Testis (tissue), 3 donors: ENCODE results near the gene VGLL4. TPM values are rescaled to one million over a fixed set of nuclear protein-coding genes. Genes with fewer than 3 reads are reported as not detected.

Source experiments
- DNase-seq: peaks from one replicate; pipeline ENCODE4 v3.0.0-alpha.2; 2019
- H3K27ac ChIP-seq, 2 donors: fragments of 200-600 bp; sonication (generic); one replicate each; pipeline ENCODE4 v1.5.1; 2019
- H3K27me3 ChIP-seq: fragments of 200-600 bp; sonication (generic); one replicate; pipeline ENCODE4 v1.5.1; 2019
- H3K36me3 ChIP-seq: fragments of 200-600 bp; sonication (generic); one replicate; pipeline ENCODE4 v1.5.1; 2017; ENCODE audit warnings: low read depth; ENCODE audit errors: missing control alignments
- H3K4me1 ChIP-seq: fragments of 200-600 bp; sonication (generic); one replicate; pipeline ENCODE4 v1.5.1; 2019
- H3K4me3 ChIP-seq, 2 donors: fragments of 200-600 bp; sonication (generic); one replicate each; pipeline ENCODE4 v1.5.1; 2017 to 2019
- H3K9me3 ChIP-seq: fragments of 200-600 bp; sonication (generic); one replicate; pipeline ENCODE4 v1.5.1; 2017
- POLR2A ChIP-seq: fragments of 450-650 bp; IDR thresholded peaks from one replicate; pipeline ENCODE4 v1.6.1; 2017; ENCODE audit warnings: antibody characterized with exemption, mild to moderate bottlenecking, moderate library complexity
- WGBS, 2 donors: methylation state at CpG; one replicate each; pipeline ENCODE4 v1.1.5; 2018; 5-methylcytosine and 5-hydroxymethylcytosine counted together
- intact Hi-C: fragments of 100-400 bp; cut with DNase I; formaldehyde crosslinking; loops from one replicate; pipeline ENCODE4 v1.15.1; 2023; ENCODE audit warnings: low total_unique reads
- polyA plus RNA-seq: library from polyadenylated mRNA; stranded (reverse); fragments of 350-450 nt; fragmentation: Illumina TruSeq; extraction: RNeasy Lipid Tissue Mini Kit (QIAGEN cat#74804); gene quantifications from one replicate; pipeline ENCODE4 v1.2.3, GENCODE V29; 2014; ENCODE audit warnings: low read depth, low replicate concordance; ENCODE audit not compliant: insufficient read depth
- total RNA-seq, 2 donors: library from RNA; depleted of rRNA; stranded (reverse); fragments of >200 nt; gene quantifications; one replicate each; pipeline ENCODE4 v1.2.3, GENCODE V29; 2016
- TF ChIP-seq, protein P1 (sequence below), 3 experiments: fragments of 450-650 bp in 2 of 3; fragments of 200-600 bp in 1 of 3; sonication (generic) in 1 of 3; IDR thresholded peaks; one replicate each; pipeline ENCODE4 v1.5.1; 2016 to 2019; ENCODE audit warnings: antibody characterized with exemption in 3 of 3, mild to moderate bottlenecking in 2 of 3, moderate library complexity in 1 of 3

The VGLL4 gene
- total and polyA plus RNA-seq, 3 donors from 2014 or later = 72.9 to 209 (median 169) TPM

DNA sequence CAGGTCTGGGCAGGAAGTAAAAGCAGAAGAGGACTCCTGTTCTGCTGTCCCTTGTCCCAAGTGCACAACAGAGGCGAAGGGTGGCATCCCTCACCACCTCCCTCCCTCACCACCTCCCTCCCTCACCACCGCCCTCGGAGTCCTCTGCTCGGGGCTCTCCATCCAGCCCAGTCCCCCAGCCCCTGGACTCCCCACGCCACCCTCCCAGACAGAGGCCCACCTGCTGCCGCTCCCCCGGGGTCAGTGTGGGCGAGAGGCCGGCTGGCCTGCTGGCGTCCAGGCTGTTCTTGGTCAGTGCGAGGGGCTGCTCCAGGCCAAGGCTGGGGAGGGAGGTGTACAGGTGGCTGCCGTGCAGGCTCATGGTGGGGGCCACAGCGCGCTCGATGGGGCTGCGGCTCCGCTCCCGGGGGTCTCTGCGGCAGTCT is 79.1 kb downstream of the VGLL4 start:
- no peak for DNase-seq
- intact Hi-C loops = no loop called here
- Histone ChIP-seq H3K4me1 (peaks cover 39% of the 10 kb centered on the region), H3K27me3 (no peaks in the 10 kb centered on the region), H3K36me3 (no peaks in the 10 kb centered on the region), H3K27ac (no peak overlapping the region), H3K4me3 (no peak overlapping the region), H3K9me3 (no peaks in the 10 kb centered on the region)
- no peak for TF ChIP-seq POLR2A
- TF ChIP-seq, protein P1, sequence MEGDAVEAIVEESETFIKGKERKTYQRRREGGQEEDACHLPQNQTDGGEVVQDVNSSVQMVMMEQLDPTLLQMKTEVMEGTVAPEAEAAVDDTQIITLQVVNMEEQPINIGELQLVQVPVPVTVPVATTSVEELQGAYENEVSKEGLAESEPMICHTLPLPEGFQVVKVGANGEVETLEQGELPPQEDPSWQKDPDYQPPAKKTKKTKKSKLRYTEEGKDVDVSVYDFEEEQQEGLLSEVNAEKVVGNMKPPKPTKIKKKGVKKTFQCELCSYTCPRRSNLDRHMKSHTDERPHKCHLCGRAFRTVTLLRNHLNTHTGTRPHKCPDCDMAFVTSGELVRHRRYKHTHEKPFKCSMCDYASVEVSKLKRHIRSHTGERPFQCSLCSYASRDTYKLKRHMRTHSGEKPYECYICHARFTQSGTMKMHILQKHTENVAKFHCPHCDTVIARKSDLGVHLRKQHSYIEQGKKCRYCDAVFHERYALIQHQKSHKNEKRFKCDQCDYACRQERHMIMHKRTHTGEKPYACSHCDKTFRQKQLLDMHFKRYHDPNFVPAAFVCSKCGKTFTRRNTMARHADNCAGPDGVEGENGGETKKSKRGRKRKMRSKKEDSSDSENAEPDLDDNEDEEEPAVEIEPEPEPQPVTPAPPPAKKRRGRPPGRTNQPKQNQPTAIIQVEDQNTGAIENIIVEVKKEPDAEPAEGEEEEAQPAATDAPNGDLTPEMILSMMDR (IDR thresholded peaks at IDR 0.05) = no peak
- WGBS, 2 donors = 87 to 93% methylated on average over 5 to 19 of the region's 19 CpGs

DNA sequence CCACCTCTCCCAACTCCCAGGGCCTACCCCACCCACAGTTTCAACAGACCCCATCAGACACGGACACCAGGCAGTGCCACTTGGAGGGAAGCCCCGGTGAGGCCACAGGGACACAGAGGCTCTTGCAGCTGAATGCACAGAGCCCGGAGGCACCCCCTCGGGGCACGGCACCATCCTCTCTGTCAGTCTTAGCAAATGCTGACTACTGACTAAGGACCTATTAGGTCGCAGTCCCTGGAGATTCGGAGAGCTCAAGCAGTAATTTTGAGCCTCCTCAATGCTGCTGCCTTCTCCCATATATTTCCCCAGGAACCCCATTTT is 79.9 kb downstream of the VGLL4 start:
- peaks cover 35% of the 10 kb centered on the region for H3K4me1 ChIP-seq
- DNase-seq = no peak
- H3K4me3 ChIP-seq = no peak overlapping the region
- TF ChIP-seq POLR2A = no peak
- TF ChIP-seq, protein P1 (IDR thresholded peaks at IDR 0.05) = no peak
- H3K36me3 ChIP-seq = no peaks in the 10 kb centered on the region
- 88 to 97% methylated on average over 5 to 7 of the region's 7 CpGs for WGBS, 2 donors
- H3K27ac ChIP-seq = no peak overlapping the region
- no peaks in the 10 kb centered on the region for H3K27me3 ChIP-seq
- intact Hi-C loops = no loop called here
- H3K9me3 ChIP-seq = no peaks in the 10 kb centered on the region

DNA sequence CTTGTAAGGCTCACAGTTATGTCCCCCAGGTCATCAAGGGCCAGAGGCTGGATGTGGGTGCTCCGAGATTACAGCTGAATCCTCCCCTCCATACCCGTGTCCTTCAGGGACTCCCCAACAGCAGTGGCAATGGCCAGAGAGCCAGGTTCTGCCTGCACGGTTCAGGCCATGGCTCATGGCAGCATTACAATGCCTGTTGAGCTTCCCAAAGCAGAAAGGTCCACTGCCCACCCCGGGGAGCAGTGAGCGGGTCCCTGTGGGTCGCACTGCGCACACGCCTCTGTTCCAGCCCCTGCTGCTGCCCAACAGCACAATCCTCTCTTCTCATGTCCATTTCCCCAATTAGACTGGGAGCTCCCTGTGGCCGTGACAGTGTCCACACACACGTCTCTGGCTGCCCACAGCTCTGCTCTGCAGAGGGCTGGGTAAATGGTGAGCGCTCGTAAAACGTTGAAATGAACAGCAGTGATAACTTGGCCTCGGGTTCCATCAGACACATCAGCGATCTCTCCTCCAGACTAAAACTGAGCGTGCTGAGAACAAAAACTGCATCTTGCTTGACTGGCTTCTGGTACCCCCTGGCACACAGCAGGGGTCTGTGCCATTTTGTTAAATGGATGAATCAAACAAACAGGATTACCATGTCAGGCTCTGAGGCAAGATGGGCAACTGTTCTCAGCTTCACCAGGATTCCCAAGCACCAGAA is 80.4 kb downstream of the VGLL4 start:
- TF ChIP-seq, protein P1 (IDR thresholded peaks at IDR 0.05) = no peak
- TF ChIP-seq POLR2A = no peak
- H3K27me3 ChIP-seq = no peaks in the 10 kb centered on the region
- no peak for DNase-seq
- H3K36me3 ChIP-seq = no peaks in the 10 kb centered on the region
- H3K4me3 ChIP-seq = no peak overlapping the region
- no peaks in the 10 kb centered on the region for H3K9me3 ChIP-seq
- 87 to 93% methylated on average over 6 to 16 of the region's 16 CpGs for WGBS, 2 donors
- intact Hi-C loops = no loop called here
- H3K27ac ChIP-seq = no peak overlapping the region
- peaks cover 33% of the 10 kb centered on the region for H3K4me1 ChIP-seq

DNA sequence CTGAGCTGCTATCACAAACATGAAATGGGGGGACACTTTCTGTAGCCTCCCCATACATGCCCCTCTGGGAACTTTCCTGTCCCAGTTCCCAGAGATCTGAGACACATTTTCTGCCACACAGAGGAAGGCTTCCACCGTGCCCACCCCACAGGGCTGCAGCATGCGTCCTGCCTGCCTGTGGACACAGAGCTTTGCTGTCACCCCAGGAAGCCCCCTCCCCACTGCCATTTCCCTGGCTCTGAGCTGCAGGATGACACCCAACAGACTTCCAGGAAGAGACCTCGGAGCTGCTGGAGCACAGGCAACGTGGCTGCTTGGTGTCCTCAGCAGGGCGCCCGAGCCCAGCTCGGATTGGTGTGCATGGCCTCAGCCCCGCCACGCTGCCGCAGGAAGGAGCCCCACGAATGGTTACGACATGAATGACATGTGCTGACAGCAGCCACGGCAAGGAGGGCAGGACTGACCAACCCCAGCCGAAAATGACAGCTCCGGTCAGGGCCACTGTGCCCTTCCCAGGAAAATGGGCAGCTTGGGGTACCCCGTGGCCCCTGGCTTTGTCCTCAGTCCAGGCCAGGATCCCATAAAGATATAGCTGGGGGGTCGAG is 81.3 kb downstream of the VGLL4 start:
- peaks cover 24% of the 10 kb centered on the region for H3K4me1 ChIP-seq
- no peaks in the 10 kb centered on the region for H3K27me3 ChIP-seq
- peak overlapping the region; percentile 43 to 72 for H3K27ac ChIP-seq
- intact Hi-C loops = no loop called here
- H3K4me3 ChIP-seq = no peak overlapping the region
- no peaks in the 10 kb centered on the region for H3K9me3 ChIP-seq
- TF ChIP-seq POLR2A = no peak
- H3K36me3 ChIP-seq = no peaks in the 10 kb centered on the region
- WGBS, 2 donors = 81% methylated on average over 10 to 17 of the region's 17 CpGs
- no peak for DNase-seq

DNA sequence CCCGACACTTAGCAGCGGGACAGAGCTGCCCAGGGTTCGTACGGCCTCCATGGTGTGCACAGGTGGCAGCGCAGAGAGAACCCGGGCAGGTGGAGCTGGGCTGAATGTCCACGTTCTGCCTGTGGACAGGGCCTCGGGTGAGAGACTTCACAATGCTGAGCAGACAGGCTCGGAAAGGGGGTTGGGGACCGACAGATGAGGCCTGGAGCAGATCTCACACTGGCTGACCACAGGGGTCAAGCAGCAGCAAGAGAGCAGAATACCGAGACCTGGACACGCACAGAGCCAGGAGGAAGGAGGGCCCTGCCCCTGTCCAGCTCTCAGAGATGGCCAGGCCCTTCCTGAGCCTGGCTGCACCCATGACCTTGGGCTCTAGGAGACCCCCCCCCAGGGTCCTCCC is 83.0 kb downstream of the VGLL4 start:
- TF ChIP-seq POLR2A = no peak
- TF ChIP-seq, protein P1 (IDR thresholded peaks at IDR 0.05) = no peak
- H3K4me1 ChIP-seq = peaks cover 39% of the 10 kb centered on the region
- no peak overlapping the region for H3K4me3 ChIP-seq
- peak; percentile 42 for DNase-seq
- no peaks in the 10 kb centered on the region for H3K36me3 ChIP-seq
- no peaks in the 10 kb centered on the region for H3K9me3 ChIP-seq
- no peaks in the 10 kb centered on the region for H3K27me3 ChIP-seq
- peak overlapping the region; percentile 53 to 72 for H3K27ac ChIP-seq
- 60 to 76% methylated on average over 12 of the region's 12 CpGs for WGBS, 2 donors
- intact Hi-C loops = no loop called here
